ENCODE measurements around the gene GSTA4.

GRCh38 chr6:53009511-53009910 is 14.4 kb upstream of the GSTA4 start:
- TF ChIP-seq EZH2 (IDR thresholded peaks at IDR 0.05; ENCODE audit: insufficient read depth, poor library complexity, severe bottlenecking) (no peak), EZH2phosphoT487 (IDR thresholded peaks at IDR 0.05; ENCODE audit: insufficient read depth, low read depth) (no peak)

Data from GM23248 (cell line).